Neural cell (in vitro differentiated cells): ENCODE results near the gene MGAT5. TPM values are rescaled to one million over a fixed set of nuclear protein-coding genes. Genes with fewer than 3 reads are reported as not detected.

ENCODE experiments used
- H2AFZ ChIP-seq: fragments of 200-600, 300-800 bp; sonication (generic), shearing (Covaris generic); 2 replicates; pipeline ENCODE4 v1.6.0; 2014; ENCODE audit warnings: low read depth, mild to moderate bottlenecking, antibody characterized with exemption, low read length, moderate library complexity
- H3F3A ChIP-seq: fragments of 200-600 bp; shearing (Covaris generic); 2 replicates; pipeline ENCODE4 v1.6.1; 2016; ENCODE audit warnings: mild to moderate bottlenecking, moderate library complexity, mixed read lengths, antibody characterized with exemption, low read length; ENCODE audit not compliant: insufficient read depth, poor library complexity, severe bottlenecking
- H3K27ac ChIP-seq: fragments of 200-600, 300-800 bp; sonication (generic), shearing (Covaris generic); 2 replicates; pipeline ENCODE4 v1.5.1; 2014; ENCODE audit warnings: mild to moderate bottlenecking, low read length, moderate library complexity
- H3K27me3 ChIP-seq: fragments of 300-800, 200-600 bp; sonication (generic), shearing (Covaris generic); 2 replicates; pipeline ENCODE4 v1.6.0; 2014; ENCODE audit warnings: mild to moderate bottlenecking, low read depth, low read length, moderate library complexity; ENCODE audit not compliant: insufficient read depth
- H3K36me3 ChIP-seq: fragments of 300-800, 200-600 bp; sonication (generic), shearing (Covaris generic); 2 replicates; pipeline ENCODE4 v1.5.1; 2014; ENCODE audit warnings: mild to moderate bottlenecking, antibody characterized with exemption, low read length, moderate library complexity; ENCODE audit not compliant: insufficient read depth
- H3K4me2 ChIP-seq: fragments of 300-800, 200-600 bp; sonication (generic), shearing (Covaris generic); 2 replicates; pipeline ENCODE4 v1.6.0; 2014; ENCODE audit warnings: mild to moderate bottlenecking, low read length
- H3K4me3 ChIP-seq: fragments of 300-800, 200-600 bp; sonication (generic), shearing (Covaris generic); 2 replicates; pipeline ENCODE4 v1.5.1; 2014; ENCODE audit warnings: mild to moderate bottlenecking, low read length, moderate library complexity
- H3K79me2 ChIP-seq: fragments of 200-600 bp; shearing (Covaris generic); replicated peaks from 2 replicates; pipeline ENCODE4 v1.6.0; 2014; ENCODE audit warnings: mild to moderate bottlenecking, low read length, moderate library complexity; ENCODE audit not compliant: insufficient read depth
- H3K9ac ChIP-seq: fragments of 300-800, 200-600 bp; sonication (generic), shearing (Covaris generic); 2 replicates; pipeline ENCODE4 v1.6.1; 2016; ENCODE audit warnings: mild to moderate bottlenecking, low read length, mixed read lengths
- H3K9me2 ChIP-seq: fragments of 200-600 bp; shearing (Covaris generic); 2 replicates; pipeline ENCODE4 v1.6.1; 2016; ENCODE audit warnings: mild to moderate bottlenecking, low read length, mixed read lengths; ENCODE audit not compliant: insufficient read depth
- H3K9me3 ChIP-seq: fragments of 200-600, 300-800 bp; sonication (generic), shearing (Covaris generic); 2 replicates; pipeline ENCODE4 v1.6.1; 2016; ENCODE audit warnings: mild to moderate bottlenecking, mixed run types, low read length, moderate library complexity, mixed read lengths
- H4K20me1 ChIP-seq: fragments of 200-600 bp; shearing (Covaris generic); 2 replicates; pipeline ENCODE4 v1.6.1; 2016; ENCODE audit warnings: mild to moderate bottlenecking, mixed run types; ENCODE audit not compliant: insufficient read depth
- CTCF ChIP-seq: fragments of 450-650 bp; IDR thresholded peaks from 2 replicates; pipeline ENCODE4 v1.5.1; 2014; ENCODE audit warnings: antibody characterized with exemption, mild to moderate bottlenecking, moderate library complexity; ENCODE audit not compliant: poor library complexity, severe bottlenecking
- EP300 ChIP-seq: fragments of 450-650 bp; conservative IDR thresholded peaks from 2 replicates; pipeline ENCODE4 v1.6.1; 2014; ENCODE audit warnings: antibody characterized with exemption, mild to moderate bottlenecking, moderate library complexity; ENCODE audit not compliant: poor library complexity, severe bottlenecking
- EZH2 ChIP-seq: fragments of 200-600, 300-800 bp; shearing (Covaris generic), sonication (generic); IDR thresholded peaks from 2 replicates; pipeline ENCODE4 v1.6.1; 2014; ENCODE audit warnings: antibody characterized with exemption, low read length, borderline replicate concordance, mild to moderate bottlenecking; ENCODE audit not compliant: insufficient read depth, poor library complexity, severe bottlenecking
- MXI1 ChIP-seq: fragments of 450-650 bp; conservative IDR thresholded peaks from 2 replicates; pipeline ENCODE4 v1.6.1; 2014; ENCODE audit warnings: antibody characterized with exemption, mild to moderate bottlenecking; ENCODE audit not compliant: poor library complexity, severe bottlenecking
- POLR2AphosphoS5 ChIP-seq: IDR thresholded peaks from 2 replicates; pipeline ENCODE4 v1.6.1; 2012
- RAD21 ChIP-seq: fragments of 450-650 bp; conservative IDR thresholded peaks from 2 replicates; pipeline ENCODE4 v1.6.1; 2014; ENCODE audit warnings: antibody characterized with exemption, mild to moderate bottlenecking, moderate library complexity
- SMC3 ChIP-seq: fragments of 450-650 bp; conservative IDR thresholded peaks from 2 replicates; pipeline ENCODE4 v1.6.1; 2014; ENCODE audit warnings: antibody characterized with exemption, mild to moderate bottlenecking, moderate library complexity; ENCODE audit not compliant: poor library complexity
- TAF1 ChIP-seq: IDR thresholded peaks from 2 replicates; pipeline ENCODE4 v1.6.1; 2012; ENCODE audit warnings: low read depth
- polyA plus RNA-seq: library from polyadenylated mRNA; depleted of rRNA; stranded (reverse); fragments of >200 nt; gene quantifications from 2 replicates; pipeline ENCODE4 v1.2.3, GENCODE V29; 2014
- TF ChIP-seq, protein P1 (sequence below): IDR thresholded peaks from 2 replicates; pipeline ENCODE4 v1.6.1; 2012; ENCODE audit warnings: borderline replicate concordance

Gene MGAT5
- polyA plus RNA-seq, 1 donor from 2014 or later, result 40.9 TPM

- no peak overlapping the region for H3K9ac ChIP-seq
- H3K27me3 ChIP-seq, result no peaks in the 10 kb centered on the region
- no peak overlapping the region for H2AFZ ChIP-seq
- no peaks in the 10 kb centered on the region for H3K9me2 ChIP-seq
- no peaks in the 10 kb centered on the region for H3K9me3 ChIP-seq
- TF ChIP-seq EP300, result no peak
- TF ChIP-seq EZH2, result no peak
- TF ChIP-seq CTCF, result no peak
- no peak for TF ChIP-seq TAF1
- no peak for TF ChIP-seq RAD21
- TF ChIP-seq, protein P1, sequence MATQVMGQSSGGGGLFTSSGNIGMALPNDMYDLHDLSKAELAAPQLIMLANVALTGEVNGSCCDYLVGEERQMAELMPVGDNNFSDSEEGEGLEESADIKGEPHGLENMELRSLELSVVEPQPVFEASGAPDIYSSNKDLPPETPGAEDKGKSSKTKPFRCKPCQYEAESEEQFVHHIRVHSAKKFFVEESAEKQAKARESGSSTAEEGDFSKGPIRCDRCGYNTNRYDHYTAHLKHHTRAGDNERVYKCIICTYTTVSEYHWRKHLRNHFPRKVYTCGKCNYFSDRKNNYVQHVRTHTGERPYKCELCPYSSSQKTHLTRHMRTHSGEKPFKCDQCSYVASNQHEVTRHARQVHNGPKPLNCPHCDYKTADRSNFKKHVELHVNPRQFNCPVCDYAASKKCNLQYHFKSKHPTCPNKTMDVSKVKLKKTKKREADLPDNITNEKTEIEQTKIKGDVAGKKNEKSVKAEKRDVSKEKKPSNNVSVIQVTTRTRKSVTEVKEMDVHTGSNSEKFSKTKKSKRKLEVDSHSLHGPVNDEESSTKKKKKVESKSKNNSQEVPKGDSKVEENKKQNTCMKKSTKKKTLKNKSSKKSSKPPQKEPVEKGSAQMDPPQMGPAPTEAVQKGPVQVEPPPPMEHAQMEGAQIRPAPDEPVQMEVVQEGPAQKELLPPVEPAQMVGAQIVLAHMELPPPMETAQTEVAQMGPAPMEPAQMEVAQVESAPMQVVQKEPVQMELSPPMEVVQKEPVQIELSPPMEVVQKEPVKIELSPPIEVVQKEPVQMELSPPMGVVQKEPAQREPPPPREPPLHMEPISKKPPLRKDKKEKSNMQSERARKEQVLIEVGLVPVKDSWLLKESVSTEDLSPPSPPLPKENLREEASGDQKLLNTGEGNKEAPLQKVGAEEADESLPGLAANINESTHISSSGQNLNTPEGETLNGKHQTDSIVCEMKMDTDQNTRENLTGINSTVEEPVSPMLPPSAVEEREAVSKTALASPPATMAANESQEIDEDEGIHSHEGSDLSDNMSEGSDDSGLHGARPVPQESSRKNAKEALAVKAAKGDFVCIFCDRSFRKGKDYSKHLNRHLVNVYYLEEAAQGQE, result no peak
- TF ChIP-seq POLR2AphosphoS5, result no peak
- TF ChIP-seq MXI1, result no peak
- no peak for TF ChIP-seq SMC3
- no peaks in the 10 kb centered on the region for H3F3A ChIP-seq
- no peaks in the 10 kb centered on the region for H3K36me3 ChIP-seq
- H3K4me3 ChIP-seq, result no peak overlapping the region
- no peak overlapping the region for H3K4me2 ChIP-seq
- no peaks in the 10 kb centered on the region for H4K20me1 ChIP-seq
- H3K79me2 ChIP-seq, result no peaks in the 10 kb centered on the region
- no peak overlapping the region for H3K27ac ChIP-seq
Observed at GRCh38 chr2:134385195-134385594, 131.3 kb downstream of the MGAT5 start.

GRCh38 chr2:134386310-134386709, 132.4 kb downstream of the MGAT5 start:
- Histone ChIP-seq H4K20me1 (no peaks in the 10 kb centered on the region), H2AFZ (no peak overlapping the region), H3K36me3 (no peaks in the 10 kb centered on the region), H3K4me3 (no peak overlapping the region), H3K4me2 (no peak overlapping the region), H3F3A (no peaks in the 10 kb centered on the region), H3K27me3 (no peaks in the 10 kb centered on the region), H3K27ac (peak overlapping the region; percentile 35), H3K79me2 (no peaks in the 10 kb centered on the region), H3K9me2 (no peaks in the 10 kb centered on the region), H3K9me3 (no peaks in the 10 kb centered on the region), H3K9ac (no peak overlapping the region)
- TF ChIP-seq CTCF (no peak), EZH2 (no peak), EP300 (peak; percentile 40), TAF1 (no peak), RAD21 (no peak), MXI1 (no peak), POLR2AphosphoS5 (peak; percentile 19), SMC3 (no peak)
- TF ChIP-seq, protein P1, result no peak
